HL-60 (cell line): ENCODE results near the gene FKBP7.

Experiments
- GABPA ChIP-seq: IDR thresholded peaks from 2 replicates; pipeline ENCODE4 v1.6.1; 2012; ENCODE audit warnings: low read depth
- POLR2AphosphoS5 ChIP-seq: IDR thresholded peaks from 2 replicates; pipeline ENCODE4 v1.6.1; 2012; ENCODE audit warnings: low read depth
- SPI1 ChIP-seq: IDR thresholded peaks from 2 replicates; pipeline ENCODE4 v1.6.1; 2012; ENCODE audit warnings: low read depth, mild to moderate bottlenecking, borderline replicate concordance
- TF ChIP-seq, protein P1 (sequence below): IDR thresholded peaks from one replicate; pipeline ENCODE4 v1.5.1; 2011; ENCODE audit warnings: low read length, control low read depth, inconsistent platforms; ENCODE audit not compliant: insufficient read depth
- TF ChIP-seq, protein P2 (sequence below): IDR thresholded peaks from 2 replicates; pipeline ENCODE4 v1.6.1; 2012; ENCODE audit warnings: low read depth; ENCODE audit not compliant: insufficient replicate concordance

DNA sequence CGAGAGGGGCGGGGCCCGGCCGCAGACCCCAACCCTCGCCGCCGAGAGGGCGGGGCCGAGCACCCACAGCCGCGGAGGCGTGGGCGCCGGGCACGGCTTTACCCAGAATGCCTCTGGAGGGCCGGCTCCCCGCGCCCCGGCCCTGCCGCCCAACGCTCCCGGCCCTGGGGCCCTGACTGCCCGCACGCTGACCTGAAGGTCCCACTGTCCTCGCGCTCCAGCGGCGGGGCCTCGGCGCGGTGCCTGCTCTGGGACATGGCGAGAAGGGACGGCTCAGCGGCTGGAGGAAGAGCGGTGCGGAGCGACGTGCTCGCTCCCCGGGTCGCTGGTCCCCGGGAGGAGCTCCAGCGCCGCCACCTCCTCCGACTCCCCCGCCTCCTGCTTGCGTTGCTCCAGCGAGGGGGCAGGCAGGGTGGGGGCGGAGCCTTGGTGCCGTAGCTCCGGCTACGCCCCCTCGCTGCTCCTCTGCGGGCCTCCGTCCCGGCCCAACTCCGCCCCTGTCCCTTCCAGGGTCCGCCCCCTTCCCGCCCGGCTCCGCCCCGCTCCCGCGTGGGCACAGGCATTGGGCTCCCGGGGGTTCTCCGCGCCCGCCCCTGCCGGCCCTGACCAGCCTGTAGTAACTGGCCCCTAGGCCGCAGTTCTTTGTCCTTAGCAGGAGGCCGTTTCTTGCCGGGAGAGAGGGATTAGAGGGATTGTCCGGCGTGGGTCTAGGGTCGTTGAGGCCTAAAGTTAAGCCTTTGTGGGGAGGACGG is 27.4 kb downstream of the FKBP7 start, which contains the start of the genes PJVK and PRKRA:
- TF ChIP-seq, protein P1, sequence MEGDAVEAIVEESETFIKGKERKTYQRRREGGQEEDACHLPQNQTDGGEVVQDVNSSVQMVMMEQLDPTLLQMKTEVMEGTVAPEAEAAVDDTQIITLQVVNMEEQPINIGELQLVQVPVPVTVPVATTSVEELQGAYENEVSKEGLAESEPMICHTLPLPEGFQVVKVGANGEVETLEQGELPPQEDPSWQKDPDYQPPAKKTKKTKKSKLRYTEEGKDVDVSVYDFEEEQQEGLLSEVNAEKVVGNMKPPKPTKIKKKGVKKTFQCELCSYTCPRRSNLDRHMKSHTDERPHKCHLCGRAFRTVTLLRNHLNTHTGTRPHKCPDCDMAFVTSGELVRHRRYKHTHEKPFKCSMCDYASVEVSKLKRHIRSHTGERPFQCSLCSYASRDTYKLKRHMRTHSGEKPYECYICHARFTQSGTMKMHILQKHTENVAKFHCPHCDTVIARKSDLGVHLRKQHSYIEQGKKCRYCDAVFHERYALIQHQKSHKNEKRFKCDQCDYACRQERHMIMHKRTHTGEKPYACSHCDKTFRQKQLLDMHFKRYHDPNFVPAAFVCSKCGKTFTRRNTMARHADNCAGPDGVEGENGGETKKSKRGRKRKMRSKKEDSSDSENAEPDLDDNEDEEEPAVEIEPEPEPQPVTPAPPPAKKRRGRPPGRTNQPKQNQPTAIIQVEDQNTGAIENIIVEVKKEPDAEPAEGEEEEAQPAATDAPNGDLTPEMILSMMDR: no peak
- TF ChIP-seq POLR2AphosphoS5 (peak; percentile 78), GABPA (no peak), SPI1 (no peak)
- TF ChIP-seq, protein P2, sequence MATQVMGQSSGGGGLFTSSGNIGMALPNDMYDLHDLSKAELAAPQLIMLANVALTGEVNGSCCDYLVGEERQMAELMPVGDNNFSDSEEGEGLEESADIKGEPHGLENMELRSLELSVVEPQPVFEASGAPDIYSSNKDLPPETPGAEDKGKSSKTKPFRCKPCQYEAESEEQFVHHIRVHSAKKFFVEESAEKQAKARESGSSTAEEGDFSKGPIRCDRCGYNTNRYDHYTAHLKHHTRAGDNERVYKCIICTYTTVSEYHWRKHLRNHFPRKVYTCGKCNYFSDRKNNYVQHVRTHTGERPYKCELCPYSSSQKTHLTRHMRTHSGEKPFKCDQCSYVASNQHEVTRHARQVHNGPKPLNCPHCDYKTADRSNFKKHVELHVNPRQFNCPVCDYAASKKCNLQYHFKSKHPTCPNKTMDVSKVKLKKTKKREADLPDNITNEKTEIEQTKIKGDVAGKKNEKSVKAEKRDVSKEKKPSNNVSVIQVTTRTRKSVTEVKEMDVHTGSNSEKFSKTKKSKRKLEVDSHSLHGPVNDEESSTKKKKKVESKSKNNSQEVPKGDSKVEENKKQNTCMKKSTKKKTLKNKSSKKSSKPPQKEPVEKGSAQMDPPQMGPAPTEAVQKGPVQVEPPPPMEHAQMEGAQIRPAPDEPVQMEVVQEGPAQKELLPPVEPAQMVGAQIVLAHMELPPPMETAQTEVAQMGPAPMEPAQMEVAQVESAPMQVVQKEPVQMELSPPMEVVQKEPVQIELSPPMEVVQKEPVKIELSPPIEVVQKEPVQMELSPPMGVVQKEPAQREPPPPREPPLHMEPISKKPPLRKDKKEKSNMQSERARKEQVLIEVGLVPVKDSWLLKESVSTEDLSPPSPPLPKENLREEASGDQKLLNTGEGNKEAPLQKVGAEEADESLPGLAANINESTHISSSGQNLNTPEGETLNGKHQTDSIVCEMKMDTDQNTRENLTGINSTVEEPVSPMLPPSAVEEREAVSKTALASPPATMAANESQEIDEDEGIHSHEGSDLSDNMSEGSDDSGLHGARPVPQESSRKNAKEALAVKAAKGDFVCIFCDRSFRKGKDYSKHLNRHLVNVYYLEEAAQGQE: no peak
